ENCODE measurements around the gene DAPP1.

Gene DAPP1

DNA sequence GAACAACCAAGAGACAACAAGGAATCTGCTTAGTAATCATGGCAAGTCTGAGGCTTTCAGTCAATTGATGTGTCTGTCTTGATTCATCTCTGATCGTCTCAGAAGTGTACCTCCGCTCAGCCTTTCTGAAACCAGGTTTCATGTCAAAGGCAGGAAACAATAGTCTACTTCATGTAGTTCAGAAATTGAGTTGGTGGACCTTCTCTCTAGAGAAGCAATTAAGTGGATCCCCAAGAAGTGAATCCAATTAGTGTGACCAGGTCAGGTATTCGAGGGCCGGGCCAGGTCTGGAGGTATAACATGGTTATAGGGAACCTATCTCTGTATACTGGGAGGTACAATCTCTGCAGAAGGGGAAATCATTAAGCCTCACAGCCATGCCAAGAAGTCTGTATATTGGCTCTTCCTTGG, 32.0 kb downstream of the DAPP1 start:
- Histone ChIP-seq H3K4me1 (ENCODE audit: insufficient read depth, low read length, poor library complexity, severe bottlenecking) (no peaks in the 10 kb centered on the region), H3K4me2 (ENCODE audit: low read depth, low read length, poor library complexity, severe bottlenecking) (no peak overlapping the region)

DNA sequence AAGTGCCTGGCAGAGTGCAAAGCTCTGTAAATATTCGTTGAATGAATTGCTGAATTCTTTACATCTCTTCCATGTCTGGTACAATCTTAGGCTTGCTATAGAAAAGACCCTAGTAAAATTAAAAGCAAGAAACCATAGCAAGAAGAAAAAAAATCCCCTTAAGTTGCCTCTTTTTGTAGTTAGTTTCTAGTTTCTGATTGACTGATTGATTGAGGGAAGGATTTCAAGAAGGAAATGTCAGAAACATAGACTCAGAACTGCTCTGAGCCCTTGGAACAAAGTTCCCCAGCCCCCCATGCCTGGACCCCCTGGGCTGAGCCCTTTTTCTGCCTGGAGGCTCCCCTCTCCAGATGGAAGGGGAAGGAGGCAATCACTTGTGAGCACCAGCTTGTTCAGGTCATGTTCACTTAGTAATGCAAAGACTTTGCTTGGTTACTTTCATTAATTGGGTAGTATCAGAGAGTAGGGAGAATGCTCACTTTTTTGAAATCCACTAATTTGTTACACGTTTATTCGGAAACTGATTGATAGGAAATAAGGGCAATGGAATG, 35.6 kb downstream of the DAPP1 start:
- H3K4me1 ChIP-seq (ENCODE audit: insufficient read depth, low read length, poor library complexity, severe bottlenecking), result no peaks in the 10 kb centered on the region
- no peak overlapping the region for H3K9ac ChIP-seq (ENCODE audit: low read depth, low read length, poor library complexity, severe bottlenecking)
- no peaks in the 10 kb centered on the region for H3K27me3 ChIP-seq (ENCODE audit: insufficient read depth, low read length, poor library complexity, severe bottlenecking)
- no peaks in the 10 kb centered on the region for H3K36me3 ChIP-seq (ENCODE audit: insufficient read depth, low read length)
- H3K4me3 ChIP-seq (ENCODE audit: low read length, poor library complexity, severe bottlenecking), result no peak overlapping the region
- H3K79me2 ChIP-seq (ENCODE audit: insufficient read depth, low read length), result no peaks in the 10 kb centered on the region
- no peak overlapping the region for H2AFZ ChIP-seq (ENCODE audit: low read length)
- no peaks in the 10 kb centered on the region for H3F3A ChIP-seq (ENCODE audit: low read depth)
- no peaks in the 10 kb centered on the region for H3K9me3 ChIP-seq (ENCODE audit: insufficient read depth, low read depth, low read length)
- H4K20me1 ChIP-seq (ENCODE audit: insufficient read depth, low read length, poor library complexity, severe bottlenecking), result no peaks in the 10 kb centered on the region
- no peaks in the 10 kb centered on the region for H3K9me2 ChIP-seq (replicated peaks; ENCODE audit: low read depth, low read length)
- no peak overlapping the region for H3K4me2 ChIP-seq (ENCODE audit: low read depth, low read length, poor library complexity, severe bottlenecking)
- TF ChIP-seq, protein P1, sequence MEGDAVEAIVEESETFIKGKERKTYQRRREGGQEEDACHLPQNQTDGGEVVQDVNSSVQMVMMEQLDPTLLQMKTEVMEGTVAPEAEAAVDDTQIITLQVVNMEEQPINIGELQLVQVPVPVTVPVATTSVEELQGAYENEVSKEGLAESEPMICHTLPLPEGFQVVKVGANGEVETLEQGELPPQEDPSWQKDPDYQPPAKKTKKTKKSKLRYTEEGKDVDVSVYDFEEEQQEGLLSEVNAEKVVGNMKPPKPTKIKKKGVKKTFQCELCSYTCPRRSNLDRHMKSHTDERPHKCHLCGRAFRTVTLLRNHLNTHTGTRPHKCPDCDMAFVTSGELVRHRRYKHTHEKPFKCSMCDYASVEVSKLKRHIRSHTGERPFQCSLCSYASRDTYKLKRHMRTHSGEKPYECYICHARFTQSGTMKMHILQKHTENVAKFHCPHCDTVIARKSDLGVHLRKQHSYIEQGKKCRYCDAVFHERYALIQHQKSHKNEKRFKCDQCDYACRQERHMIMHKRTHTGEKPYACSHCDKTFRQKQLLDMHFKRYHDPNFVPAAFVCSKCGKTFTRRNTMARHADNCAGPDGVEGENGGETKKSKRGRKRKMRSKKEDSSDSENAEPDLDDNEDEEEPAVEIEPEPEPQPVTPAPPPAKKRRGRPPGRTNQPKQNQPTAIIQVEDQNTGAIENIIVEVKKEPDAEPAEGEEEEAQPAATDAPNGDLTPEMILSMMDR (conservative IDR thresholded peaks at IDR 0.05; ENCODE audit: low read length), result no peak
- no peak for TF ChIP-seq EZH2phosphoT487 (IDR thresholded peaks at IDR 0.05; ENCODE audit: borderline replicate concordance)

More for the DNA sequence above, 32.0 kb downstream of the DAPP1 start:
- H3K9ac ChIP-seq (ENCODE audit: low read depth, low read length, poor library complexity, severe bottlenecking), result no peak overlapping the region
- H3K9me2 ChIP-seq (replicated peaks; ENCODE audit: low read depth, low read length), result no peaks in the 10 kb centered on the region
- no peak overlapping the region for H2AFZ ChIP-seq (ENCODE audit: low read length)
- H3K4me3 ChIP-seq (ENCODE audit: low read length, poor library complexity, severe bottlenecking), result no peak overlapping the region
- H3F3A ChIP-seq (ENCODE audit: low read depth), result no peaks in the 10 kb centered on the region
- no peaks in the 10 kb centered on the region for H3K79me2 ChIP-seq (ENCODE audit: insufficient read depth, low read length)
- no peaks in the 10 kb centered on the region for H3K27me3 ChIP-seq (ENCODE audit: insufficient read depth, low read length, poor library complexity, severe bottlenecking)
- TF ChIP-seq, protein P1 (conservative IDR thresholded peaks at IDR 0.05; ENCODE audit: low read length), result no peak
- no peak for TF ChIP-seq EZH2phosphoT487 (IDR thresholded peaks at IDR 0.05; ENCODE audit: borderline replicate concordance)
- no peaks in the 10 kb centered on the region for H4K20me1 ChIP-seq (ENCODE audit: insufficient read depth, low read length, poor library complexity, severe bottlenecking)
- no peaks in the 10 kb centered on the region for H3K9me3 ChIP-seq (ENCODE audit: insufficient read depth, low read depth, low read length)
- no peaks in the 10 kb centered on the region for H3K36me3 ChIP-seq (ENCODE audit: insufficient read depth, low read length)

DNA sequence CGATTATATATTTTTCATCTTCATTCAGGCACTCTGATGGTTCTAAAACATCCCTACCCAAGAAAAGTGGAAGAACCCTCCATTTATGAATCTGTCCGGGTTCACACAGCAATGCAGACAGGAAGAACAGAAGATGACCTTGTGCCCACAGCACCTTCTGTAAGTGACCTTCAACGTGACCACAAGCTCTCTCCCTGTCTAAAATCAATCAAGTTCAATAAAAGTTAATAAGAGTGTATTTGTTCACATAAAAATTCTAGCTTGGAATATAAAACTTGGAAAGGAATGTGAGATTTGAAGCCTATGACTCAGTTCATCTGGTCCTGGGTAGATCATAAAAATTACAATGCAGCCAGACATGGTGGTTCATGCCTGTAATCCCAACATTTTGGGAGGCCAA, 36.6 kb downstream of the DAPP1 start:
- H3K4me3 ChIP-seq (ENCODE audit: low read length, poor library complexity, severe bottlenecking), result no peak overlapping the region
- H3K36me3 ChIP-seq (ENCODE audit: insufficient read depth, low read length), result no peaks in the 10 kb centered on the region
- TF ChIP-seq, protein P1 (conservative IDR thresholded peaks at IDR 0.05; ENCODE audit: low read length), result no peak
- no peak for TF ChIP-seq EZH2phosphoT487 (IDR thresholded peaks at IDR 0.05; ENCODE audit: borderline replicate concordance)
- no peaks in the 10 kb centered on the region for H3K27me3 ChIP-seq (ENCODE audit: insufficient read depth, low read length, poor library complexity, severe bottlenecking)
- no peaks in the 10 kb centered on the region for H3K9me2 ChIP-seq (replicated peaks; ENCODE audit: low read depth, low read length)
- no peaks in the 10 kb centered on the region for H3F3A ChIP-seq (ENCODE audit: low read depth)
- H3K79me2 ChIP-seq (ENCODE audit: insufficient read depth, low read length), result no peaks in the 10 kb centered on the region
- H3K4me1 ChIP-seq (ENCODE audit: insufficient read depth, low read length, poor library complexity, severe bottlenecking), result no peaks in the 10 kb centered on the region
- no peaks in the 10 kb centered on the region for H3K9me3 ChIP-seq (ENCODE audit: insufficient read depth, low read depth, low read length)
- no peak overlapping the region for H3K4me2 ChIP-seq (ENCODE audit: low read depth, low read length, poor library complexity, severe bottlenecking)
- no peaks in the 10 kb centered on the region for H4K20me1 ChIP-seq (ENCODE audit: insufficient read depth, low read length, poor library complexity, severe bottlenecking)
- no peak overlapping the region for H2AFZ ChIP-seq (ENCODE audit: low read length)
- no peak overlapping the region for H3K9ac ChIP-seq (ENCODE audit: low read depth, low read length, poor library complexity, severe bottlenecking)

Data from Loucy (cell line).